Measurements from ENCODE around the gene SFXN5. TPM values are rescaled to one million over a fixed set of nuclear protein-coding genes. Genes with fewer than 3 reads are reported as not detected.

Gene SFXN5
- total RNA-seq, 6 experiments from 2014 or later, result 10.2 to 17.0 (median 14.7) TPM

DNA sequence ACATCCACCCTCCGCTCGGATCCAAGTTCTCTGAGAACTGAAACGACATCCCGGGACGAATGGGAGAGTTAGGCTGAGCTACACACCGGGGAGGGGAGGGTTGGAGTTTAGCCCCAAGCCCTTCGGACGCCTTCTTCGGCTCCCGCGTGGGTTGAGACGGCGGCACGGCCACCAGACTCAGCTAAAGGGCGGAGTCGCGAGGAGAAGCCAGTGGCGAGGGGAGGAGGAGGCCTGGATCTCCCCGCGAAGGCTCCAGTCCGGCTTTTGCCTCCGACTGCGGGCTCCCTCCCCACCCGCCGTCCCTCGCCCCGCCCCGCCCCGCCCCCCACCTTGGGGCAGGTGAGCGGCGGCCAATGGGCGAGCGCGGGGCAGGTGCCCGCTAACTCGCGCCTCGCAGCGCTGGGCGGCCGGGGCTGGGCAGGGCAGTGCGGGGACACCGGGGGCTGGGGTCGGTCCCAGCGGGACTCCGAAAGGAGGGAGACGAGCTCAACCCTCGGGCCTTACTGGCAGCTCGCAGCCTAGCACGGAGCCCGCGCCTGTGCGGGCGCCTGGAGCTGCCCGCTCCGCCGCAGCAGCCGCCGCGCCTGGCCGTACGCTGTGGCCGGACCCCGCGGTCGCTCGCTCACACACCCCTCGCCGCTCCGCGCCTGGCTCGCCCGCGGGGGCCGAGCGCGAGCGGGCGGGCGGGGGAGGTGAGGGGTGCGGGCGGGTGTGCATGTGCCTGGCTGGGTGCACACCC, 154.2 kb downstream of the SFXN5 start, which contains the start of gene EMX1:
Gene EMX1, plus strand, starts transcription at position 382 of the 739 bp plus-strand sequence. Its CDS starts 334 bp downstream, at position 716.
- no peaks in the 10 kb centered on the region for H3K36me3 Mint-ChIP-seq (ENCODE audit: low read depth)
- no peak within 1 kb of the TSS; the same call in 1 of the 2 replicates for H3K4me3 Mint-ChIP-seq
- H3K27ac Mint-ChIP-seq, result no peak within 1 kb of the TSS
- H3K4me1 Mint-ChIP-seq (ENCODE audit: low read depth), result peaks cover 6% of the 10 kb centered on the region; the same call in 1 of the 2 replicates
- no peaks in the 10 kb centered on the region for H3K9me3 Mint-ChIP-seq
- H3K27me3 Mint-ChIP-seq (ENCODE audit: insufficient read depth), result peaks cover 71% of the 10 kb centered on the region
- TF ChIP-seq, protein P1, sequence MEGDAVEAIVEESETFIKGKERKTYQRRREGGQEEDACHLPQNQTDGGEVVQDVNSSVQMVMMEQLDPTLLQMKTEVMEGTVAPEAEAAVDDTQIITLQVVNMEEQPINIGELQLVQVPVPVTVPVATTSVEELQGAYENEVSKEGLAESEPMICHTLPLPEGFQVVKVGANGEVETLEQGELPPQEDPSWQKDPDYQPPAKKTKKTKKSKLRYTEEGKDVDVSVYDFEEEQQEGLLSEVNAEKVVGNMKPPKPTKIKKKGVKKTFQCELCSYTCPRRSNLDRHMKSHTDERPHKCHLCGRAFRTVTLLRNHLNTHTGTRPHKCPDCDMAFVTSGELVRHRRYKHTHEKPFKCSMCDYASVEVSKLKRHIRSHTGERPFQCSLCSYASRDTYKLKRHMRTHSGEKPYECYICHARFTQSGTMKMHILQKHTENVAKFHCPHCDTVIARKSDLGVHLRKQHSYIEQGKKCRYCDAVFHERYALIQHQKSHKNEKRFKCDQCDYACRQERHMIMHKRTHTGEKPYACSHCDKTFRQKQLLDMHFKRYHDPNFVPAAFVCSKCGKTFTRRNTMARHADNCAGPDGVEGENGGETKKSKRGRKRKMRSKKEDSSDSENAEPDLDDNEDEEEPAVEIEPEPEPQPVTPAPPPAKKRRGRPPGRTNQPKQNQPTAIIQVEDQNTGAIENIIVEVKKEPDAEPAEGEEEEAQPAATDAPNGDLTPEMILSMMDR (IDR thresholded peaks at IDR 0.05), result no peak
- no peak for DNase-seq

- no peaks in the 10 kb centered on the region for H3K36me3 Mint-ChIP-seq (ENCODE audit: low read depth)
- H3K27me3 Mint-ChIP-seq (ENCODE audit: insufficient read depth), result peaks cover 72% of the 10 kb centered on the region
- H3K27ac Mint-ChIP-seq, result no peak overlapping the region
- no peak for DNase-seq
- TF ChIP-seq, protein P1 (IDR thresholded peaks at IDR 0.05), result no peak
- no peak overlapping the region; the same call in 1 of the 2 replicates for H3K4me3 Mint-ChIP-seq
- no peaks in the 10 kb centered on the region for H3K9me3 Mint-ChIP-seq
- peaks cover 6% of the 10 kb centered on the region; the same call in 1 of the 2 replicates for H3K4me1 Mint-ChIP-seq (ENCODE audit: low read depth)
Measured at GRCh38 chr2:72916743-72917137, 154.8 kb downstream of the SFXN5 start.

- Mint-ChIP-seq H3K27ac (no peak overlapping the region), H3K9me3 (no peaks in the 10 kb centered on the region), H3K36me3 (ENCODE audit: low read depth) (no peaks in the 10 kb centered on the region), H3K27me3 (ENCODE audit: insufficient read depth) (peaks cover 75% of the 10 kb centered on the region), H3K4me3 (no peak overlapping the region), H3K4me1 (ENCODE audit: low read depth) (peaks cover 11% of the 10 kb centered on the region)
- TF ChIP-seq, protein P1 (IDR thresholded peaks at IDR 0.05), result no peak
- no peak for DNase-seq
Measured at GRCh38 chr2:72915907-72916742, 155.4 kb downstream of the SFXN5 start.

DNA sequence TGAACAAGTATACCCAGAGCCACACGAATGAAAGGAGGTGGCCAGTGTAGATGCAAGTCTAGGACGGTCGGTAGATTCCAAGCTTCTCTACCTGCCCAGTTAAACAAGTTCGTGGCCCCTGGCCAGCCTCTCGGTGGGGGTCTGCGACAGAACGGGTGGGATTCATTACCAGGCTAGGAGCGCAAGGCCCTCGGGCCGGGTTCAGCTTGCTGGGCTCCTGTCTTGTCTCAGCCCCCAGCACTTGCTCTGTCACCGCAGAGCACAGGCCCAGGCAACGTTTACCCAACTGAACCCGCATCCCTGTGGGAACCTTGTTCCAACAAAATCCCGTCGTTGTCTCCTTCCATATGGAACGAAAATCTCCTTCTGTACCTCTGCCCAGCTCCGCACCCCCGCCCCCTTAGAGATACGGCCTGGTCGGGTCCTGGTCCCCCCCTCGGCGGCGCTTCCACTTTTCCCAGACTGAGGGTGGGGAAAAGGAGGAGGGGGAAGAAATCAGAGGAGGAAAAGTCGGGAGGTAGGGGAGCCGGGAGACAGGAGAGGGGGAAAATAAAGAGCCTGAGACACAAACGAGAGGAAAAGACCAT, 156.1 kb downstream of the SFXN5 start:
- H3K27me3 Mint-ChIP-seq (ENCODE audit: insufficient read depth), result peaks cover 71% of the 10 kb centered on the region
- no peak overlapping the region for H3K27ac Mint-ChIP-seq
- no peak overlapping the region for H3K4me3 Mint-ChIP-seq
- peaks cover 11% of the 10 kb centered on the region for H3K4me1 Mint-ChIP-seq (ENCODE audit: low read depth)
- no peak for DNase-seq
- TF ChIP-seq, protein P1 (IDR thresholded peaks at IDR 0.05), result no peak
- H3K36me3 Mint-ChIP-seq (ENCODE audit: low read depth), result no peaks in the 10 kb centered on the region
- H3K9me3 Mint-ChIP-seq, result no peaks in the 10 kb centered on the region

- TF ChIP-seq, protein P1 (IDR thresholded peaks at IDR 0.05), result no peak
- no peak for DNase-seq
- Mint-ChIP-seq H3K4me3 (no peak overlapping the region), H3K4me1 (ENCODE audit: low read depth) (peaks cover 11% of the 10 kb centered on the region), H3K9me3 (no peaks in the 10 kb centered on the region), H3K27ac (no peak overlapping the region), H3K27me3 (ENCODE audit: insufficient read depth) (peaks cover 73% of the 10 kb centered on the region), H3K36me3 (ENCODE audit: low read depth) (no peaks in the 10 kb centered on the region)
Measured at GRCh38 chr2:72914589-72915319, 156.8 kb downstream of the SFXN5 start.
